Lower leg skin (tissue), 3 donors: ENCODE results near the gene ABCC1.

Experiments used
- POLR2A ChIP-seq, 2 donors: fragments of 450-650 bp; IDR thresholded peaks; one replicate each; pipeline ENCODE4 v1.6.1; 2016 to 2017; ENCODE audit warnings: antibody characterized with exemption in 2 of 2, mild to moderate bottlenecking in 1 of 2, moderate library complexity in 1 of 2
- TF ChIP-seq, protein P1 (sequence below), 3 donors: fragments of 450-650 bp; IDR thresholded peaks; one replicate each; pipeline ENCODE4 v1.5.1; 2016; ENCODE audit warnings: antibody characterized with exemption in 3 of 3, mild to moderate bottlenecking in 3 of 3, moderate library complexity in 2 of 3

DNA sequence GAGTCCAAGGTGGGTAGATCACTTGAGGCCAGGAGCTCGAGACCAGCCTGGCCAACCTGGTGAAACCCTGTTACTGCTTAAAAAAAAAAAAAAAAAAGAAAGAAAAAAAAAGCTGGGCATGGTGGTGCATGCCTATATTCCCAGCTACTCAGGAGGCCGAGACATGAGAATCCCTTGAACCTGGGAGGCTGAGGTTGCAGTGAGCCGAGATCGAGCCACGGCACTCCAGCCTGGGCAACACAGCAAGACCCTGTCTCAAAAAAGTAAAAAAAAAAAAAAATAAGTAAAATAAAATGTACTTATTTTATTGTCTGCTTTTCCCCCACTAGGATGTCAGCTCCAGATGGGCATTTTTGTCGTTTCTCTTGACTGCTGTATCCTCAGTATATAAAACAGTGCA, 107.7 kb downstream of the ABCC1 start:
- TF ChIP-seq, protein P1, sequence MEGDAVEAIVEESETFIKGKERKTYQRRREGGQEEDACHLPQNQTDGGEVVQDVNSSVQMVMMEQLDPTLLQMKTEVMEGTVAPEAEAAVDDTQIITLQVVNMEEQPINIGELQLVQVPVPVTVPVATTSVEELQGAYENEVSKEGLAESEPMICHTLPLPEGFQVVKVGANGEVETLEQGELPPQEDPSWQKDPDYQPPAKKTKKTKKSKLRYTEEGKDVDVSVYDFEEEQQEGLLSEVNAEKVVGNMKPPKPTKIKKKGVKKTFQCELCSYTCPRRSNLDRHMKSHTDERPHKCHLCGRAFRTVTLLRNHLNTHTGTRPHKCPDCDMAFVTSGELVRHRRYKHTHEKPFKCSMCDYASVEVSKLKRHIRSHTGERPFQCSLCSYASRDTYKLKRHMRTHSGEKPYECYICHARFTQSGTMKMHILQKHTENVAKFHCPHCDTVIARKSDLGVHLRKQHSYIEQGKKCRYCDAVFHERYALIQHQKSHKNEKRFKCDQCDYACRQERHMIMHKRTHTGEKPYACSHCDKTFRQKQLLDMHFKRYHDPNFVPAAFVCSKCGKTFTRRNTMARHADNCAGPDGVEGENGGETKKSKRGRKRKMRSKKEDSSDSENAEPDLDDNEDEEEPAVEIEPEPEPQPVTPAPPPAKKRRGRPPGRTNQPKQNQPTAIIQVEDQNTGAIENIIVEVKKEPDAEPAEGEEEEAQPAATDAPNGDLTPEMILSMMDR (IDR thresholded peaks at IDR 0.05) = no peak
- TF ChIP-seq POLR2A (IDR thresholded peaks at IDR 0.05) = no peak
